ENCODE measurements around the gene MEAF6. TPM values are rescaled to one million over a fixed set of nuclear protein-coding genes. Genes with fewer than 3 reads are reported as not detected.

MEAF6 gene
- total RNA-seq, 1 donor from 2014 or later, result 12.3 TPM

- DNase-seq (ENCODE audit: low spot score in 2 of 2), result peak; percentile 69 to 95
- no peak for TF ChIP-seq CTCF (IDR thresholded peaks at IDR 0.05)
- Histone ChIP-seq H3K4me1 (peaks cover 32 to 44% of the 10 kb centered on the region in 2 donors), H3K27ac (peak overlapping the region; percentile 99), H3K27me3 (no peaks in the 10 kb centered on the region), H3K9me3 (no peaks in the 10 kb centered on the region), H3K36me3 (peaks cover 0 to 6% of the 10 kb centered on the region in 2 donors), H3K4me3 (peak overlapping the region; percentile 44 to 49)
- intact Hi-C loops (cut with DNase I), result loop anchor here (1.0 to 10.0 kb wide), 7 partner anchors 16 to 1087 kb away; partner anchors contain the start of genes CDCA8, DNALI1, GNL2 and SF3A3
Observed at GRCh38 chr1:37471345-37472231, 43.0 kb downstream of the MEAF6 start.

GRCh38 chr1:37469386-37469785 is 45.2 kb downstream of the MEAF6 start:
- Histone ChIP-seq H3K36me3 (peaks cover 0 to 3% of the 10 kb centered on the region in 2 donors), H3K4me1 (peaks cover 19 to 32% of the 10 kb centered on the region in 2 donors), H3K27ac (peak overlapping the region; percentile 99), H3K27me3 (no peaks in the 10 kb centered on the region), H3K4me3 (no peak overlapping the region), H3K9me3 (no peaks in the 10 kb centered on the region)
- no peak for TF ChIP-seq CTCF (IDR thresholded peaks at IDR 0.05)
- intact Hi-C loops (cut with DNase I), result no loop called here
- DNase-seq (ENCODE audit: low spot score in 2 of 2), result no peak

GRCh38 chr1:37468037-37468436 is 46.5 kb downstream of the MEAF6 start:
- no peaks in the 10 kb centered on the region for H3K27me3 ChIP-seq
- peaks cover 19 to 25% of the 10 kb centered on the region in 2 donors for H3K4me1 ChIP-seq
- no peaks in the 10 kb centered on the region for H3K9me3 ChIP-seq
- H3K36me3 ChIP-seq, result peaks cover 0 to 3% of the 10 kb centered on the region in 2 donors
- TF ChIP-seq CTCF (IDR thresholded peaks at IDR 0.05), result no peak
- no peak for DNase-seq (ENCODE audit: low spot score in 2 of 2)
- intact Hi-C loops (cut with DNase I), result no loop called here
- H3K27ac ChIP-seq, result no peak overlapping the region
- no peak overlapping the region for H3K4me3 ChIP-seq

- no peak for TF ChIP-seq CTCF (IDR thresholded peaks at IDR 0.05)
Observed at GRCh38 chr1:37465593-37466517, 48.7 kb downstream of the MEAF6 start.

GRCh38 chr1:37464443-37464842 is 50.1 kb downstream of the MEAF6 start:
- DNase-seq (ENCODE audit: low spot score in 2 of 2), result no peak
- Histone ChIP-seq H3K4me1 (no peaks in the 10 kb centered on the region), H3K27ac (no peak overlapping the region), H3K36me3 (peaks cover 0 to 3% of the 10 kb centered on the region in 2 donors), H3K4me3 (no peak overlapping the region), H3K9me3 (no peaks in the 10 kb centered on the region), H3K27me3 (no peaks in the 10 kb centered on the region)
- TF ChIP-seq CTCF (IDR thresholded peaks at IDR 0.05), result no peak
- intact Hi-C loops (cut with DNase I), result no loop called here

More at GRCh38 chr1:37465593-37466517, 48.7 kb downstream of the MEAF6 start:
- H3K27me3 ChIP-seq, result no peaks in the 10 kb centered on the region
- H3K4me1 ChIP-seq, result peaks cover 4% of the 10 kb centered on the region in 2 donors
- H3K4me3 ChIP-seq, result no peak overlapping the region
- peaks cover 0 to 3% of the 10 kb centered on the region in 2 donors for H3K36me3 ChIP-seq
- H3K27ac ChIP-seq, result peak overlapping the region in 1 of 2 donors; percentile 31
- intact Hi-C loops (cut with DNase I), result no loop called here
- no peaks in the 10 kb centered on the region for H3K9me3 ChIP-seq
- no peak for DNase-seq (ENCODE audit: low spot score in 2 of 2)
